Smooth muscle cell (in vitro differentiated cells): Measurements from ENCODE around the gene OR5B3. TPM values are rescaled to one million over a fixed set of nuclear protein-coding genes. Genes with fewer than 3 reads are reported as not detected.

Source experiments
- DNase-seq: peaks from one replicate; lab custom pipeline; 2025; ENCODE audit not compliant: unreplicated experiment; lab: John Stamatoyannopoulos, UW
- H2AFZ ChIP-seq: fragments of 200-600 bp; sonication (generic); 2 replicates; pipeline ENCODE4 v1.6.0; 2016; ENCODE audit warnings: antibody characterized with exemption, low read depth, mild to moderate bottlenecking
- H3F3A ChIP-seq: fragments of 200-600 bp; sonication (generic); 2 replicates; pipeline ENCODE4 v1.6.0; 2017; ENCODE audit warnings: antibody characterized with exemption, low read depth
- H3K27ac ChIP-seq: fragments of 200-600 bp; sonication (generic); 2 replicates; pipeline ENCODE4 v1.5.1; 2016; ENCODE audit warnings: low read depth, mild to moderate bottlenecking
- H3K27me3 ChIP-seq: fragments of 200-600 bp; sonication (generic); 2 replicates; pipeline ENCODE4 v1.6.1; 2016; ENCODE audit warnings: low read depth, mild to moderate bottlenecking
- H3K36me3 ChIP-seq: fragments of 200-600 bp; sonication (generic); 2 replicates; pipeline ENCODE4 v1.5.1; 2016; ENCODE audit warnings: low read depth
- H3K4me1 ChIP-seq: fragments of 200-600 bp; sonication (generic); 2 replicates; pipeline ENCODE4 v1.5.1; 2016; ENCODE audit warnings: low read depth
- H3K4me2 ChIP-seq: fragments of 200-600 bp; sonication (generic); 2 replicates; pipeline ENCODE4 v1.6.0; 2016; ENCODE audit warnings: mild to moderate bottlenecking
- H3K4me3 ChIP-seq: fragments of 200-600 bp; sonication (generic); 2 replicates; pipeline ENCODE4 v1.5.1; 2016; ENCODE audit warnings: mild to moderate bottlenecking
- H3K79me2 ChIP-seq: fragments of 200-600 bp; sonication (generic); 2 replicates; pipeline ENCODE4 v1.6.0; 2016; ENCODE audit warnings: low read depth, mild to moderate bottlenecking
- H3K9ac ChIP-seq: fragments of 200-600 bp; sonication (generic); 2 replicates; pipeline ENCODE4 v1.6.0; 2016; ENCODE audit warnings: low read depth
- H3K9me3 ChIP-seq: fragments of 200-600 bp; sonication (generic); replicated peaks from 2 replicates; pipeline ENCODE4 v1.5.1; 2016; ENCODE audit warnings: low read depth
- H4K20me1 ChIP-seq: fragments of 200-600 bp; sonication (generic); 2 replicates; pipeline ENCODE4 v1.6.0; 2016; ENCODE audit warnings: low read depth
- WGBS: methylation state at CpG from one replicate; pipeline ENCODE4 v1.1.7; 2016; ENCODE audit warnings: low lambda C conversion rate; 5-methylcytosine and 5-hydroxymethylcytosine counted together
- polyA plus RNA-seq: library from polyadenylated mRNA; unstranded; fragments of >200 nt; fragmentation: Nextera tagmentation; extraction: Ambion mirVana; gene quantifications from 2 replicates; pipeline ENCODE4 v1.2.1, GENCODE V29; 2016
- total RNA-seq: library from RNA; depleted of rRNA; stranded (reverse); fragments of >200 nt; gene quantifications from 2 replicates; pipeline ENCODE4 v1.2.3, GENCODE V29; 2014
- TF ChIP-seq, protein P1 (sequence below): fragments of 200-600 bp; sonication (generic); IDR thresholded peaks from 2 replicates; pipeline ENCODE4 v1.5.1; 2017; ENCODE audit warnings: borderline replicate concordance, mild to moderate bottlenecking, antibody characterized with exemption; ENCODE audit not compliant: insufficient read depth, poor library complexity, severe bottlenecking

The OR5B3 gene
- total RNA-seq (not detected in 2 replicates), polyA plus RNA-seq (not detected in 2 replicates)

DNA sequence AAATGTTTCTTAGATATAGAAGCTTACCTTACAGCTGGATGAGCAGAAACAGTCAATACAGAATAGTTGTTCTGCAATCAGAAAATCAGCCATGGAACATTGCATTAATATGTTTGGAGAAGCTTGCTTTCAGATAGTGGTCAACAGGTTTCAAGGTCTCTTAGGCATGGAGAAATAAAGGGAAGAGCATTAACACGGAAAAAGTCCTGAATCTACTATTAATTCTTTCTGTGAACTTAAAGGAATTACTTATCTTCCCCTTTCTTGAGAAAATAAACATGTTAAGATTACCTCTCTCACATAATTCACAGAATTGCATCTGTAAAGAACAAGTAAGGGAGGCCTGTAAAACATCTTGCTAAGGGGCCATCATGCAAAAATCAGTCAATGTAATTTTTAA, at the start of gene OR5B3:
Gene OR5B3 (minus strand): TSS at position 101 of the 400 bp plus-strand sequence. CDS start 3,465 bp downstream, outside the sequence.
- H3K4me3 ChIP-seq, result no peak within 1 kb of the TSS
- no peak within 1 kb of the TSS for H3K9ac ChIP-seq
- H3F3A ChIP-seq, result no peaks in the 10 kb centered on the region
- H3K27ac ChIP-seq, result no peak within 1 kb of the TSS
- DNase-seq, result no peak
- H3K79me2 ChIP-seq, result no peaks in the 10 kb centered on the region
- peaks cover 3% of the 10 kb centered on the region for H3K9me3 ChIP-seq
- H3K4me2 ChIP-seq, result no peak within 1 kb of the TSS
- H3K4me1 ChIP-seq, result no peaks in the 10 kb centered on the region
- TF ChIP-seq, protein P1, sequence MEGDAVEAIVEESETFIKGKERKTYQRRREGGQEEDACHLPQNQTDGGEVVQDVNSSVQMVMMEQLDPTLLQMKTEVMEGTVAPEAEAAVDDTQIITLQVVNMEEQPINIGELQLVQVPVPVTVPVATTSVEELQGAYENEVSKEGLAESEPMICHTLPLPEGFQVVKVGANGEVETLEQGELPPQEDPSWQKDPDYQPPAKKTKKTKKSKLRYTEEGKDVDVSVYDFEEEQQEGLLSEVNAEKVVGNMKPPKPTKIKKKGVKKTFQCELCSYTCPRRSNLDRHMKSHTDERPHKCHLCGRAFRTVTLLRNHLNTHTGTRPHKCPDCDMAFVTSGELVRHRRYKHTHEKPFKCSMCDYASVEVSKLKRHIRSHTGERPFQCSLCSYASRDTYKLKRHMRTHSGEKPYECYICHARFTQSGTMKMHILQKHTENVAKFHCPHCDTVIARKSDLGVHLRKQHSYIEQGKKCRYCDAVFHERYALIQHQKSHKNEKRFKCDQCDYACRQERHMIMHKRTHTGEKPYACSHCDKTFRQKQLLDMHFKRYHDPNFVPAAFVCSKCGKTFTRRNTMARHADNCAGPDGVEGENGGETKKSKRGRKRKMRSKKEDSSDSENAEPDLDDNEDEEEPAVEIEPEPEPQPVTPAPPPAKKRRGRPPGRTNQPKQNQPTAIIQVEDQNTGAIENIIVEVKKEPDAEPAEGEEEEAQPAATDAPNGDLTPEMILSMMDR, result no peak
- H3K36me3 ChIP-seq, result no peaks in the 10 kb centered on the region
- H2AFZ ChIP-seq, result no peak within 1 kb of the TSS
- H3K27me3 ChIP-seq, result no peaks in the 10 kb centered on the region
- H4K20me1 ChIP-seq, result no peaks in the 10 kb centered on the region
- WGBS, result 86% methylated on average over 1 of the region's 1 CpG

DNA sequence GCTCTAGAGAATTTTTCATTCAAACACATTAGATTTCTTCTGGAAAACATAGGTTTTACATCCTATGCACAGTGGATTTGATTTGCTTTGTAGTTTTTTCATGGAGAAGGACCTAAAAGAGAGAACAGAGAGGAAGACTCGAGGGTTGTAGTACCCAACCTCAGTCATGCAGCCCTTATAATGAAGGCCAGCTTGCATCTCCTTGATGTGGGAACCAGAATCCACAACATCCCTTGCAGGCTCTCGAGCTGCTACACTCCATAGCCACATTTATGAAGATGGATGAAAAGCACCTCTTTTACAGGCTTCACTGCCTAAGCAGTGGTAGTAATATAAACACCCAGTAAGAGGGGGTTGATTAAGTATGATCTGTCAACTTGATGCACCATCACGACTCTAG, 44.9 kb upstream of the OR5B3 start:
- no peaks in the 10 kb centered on the region for H4K20me1 ChIP-seq
- no peaks in the 10 kb centered on the region for H3K27me3 ChIP-seq
- 53% methylated on average over 3 of the region's 3 CpGs for WGBS
- no peaks in the 10 kb centered on the region for H3F3A ChIP-seq
- H3K9ac ChIP-seq, result no peak overlapping the region
- H2AFZ ChIP-seq, result no peak overlapping the region
- TF ChIP-seq, protein P1, result no peak
- no peak overlapping the region for H3K27ac ChIP-seq
- no peaks in the 10 kb centered on the region for H3K9me3 ChIP-seq
- no peak overlapping the region for H3K4me2 ChIP-seq
- H3K4me1 ChIP-seq, result no peaks in the 10 kb centered on the region
- no peak for DNase-seq
- H3K79me2 ChIP-seq, result no peaks in the 10 kb centered on the region
- H3K36me3 ChIP-seq, result no peaks in the 10 kb centered on the region
- H3K4me3 ChIP-seq, result no peak overlapping the region

GRCh38 chr11:58446294-58446693, 39.6 kb upstream of the OR5B3 start:
- Histone ChIP-seq H3K4me3 (no peak overlapping the region), H3K4me1 (no peaks in the 10 kb centered on the region), H3K27me3 (no peaks in the 10 kb centered on the region), H2AFZ (no peak overlapping the region), H4K20me1 (no peaks in the 10 kb centered on the region), H3K9me3 (no peaks in the 10 kb centered on the region), H3F3A (no peaks in the 10 kb centered on the region), H3K79me2 (no peaks in the 10 kb centered on the region), H3K36me3 (no peaks in the 10 kb centered on the region), H3K9ac (no peak overlapping the region), H3K27ac (no peak overlapping the region), H3K4me2 (no peak overlapping the region)
- TF ChIP-seq, protein P1, result no peak
- 93% methylated on average over 6 of the region's 6 CpGs for WGBS
- no peak for DNase-seq

DNA sequence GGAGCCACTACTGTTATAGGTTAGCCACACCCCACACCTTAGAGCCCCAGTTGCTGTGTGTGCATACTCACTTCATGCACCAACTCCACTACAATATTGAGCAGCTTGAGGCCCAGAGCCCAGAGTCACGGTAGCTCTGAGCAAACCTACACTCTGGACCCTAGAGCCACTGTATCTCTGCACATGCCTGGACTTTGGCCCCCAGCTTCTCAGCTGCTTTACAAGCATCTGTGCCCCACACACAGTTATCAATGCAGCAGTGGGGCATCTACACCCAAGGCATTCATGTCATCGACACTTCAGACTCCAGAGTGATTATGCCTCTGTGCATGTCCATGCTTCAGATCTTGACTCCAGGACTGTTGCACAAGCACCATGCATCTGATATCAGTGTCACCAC, 37.6 kb upstream of the OR5B3 start:
- Histone ChIP-seq H3K79me2 (no peaks in the 10 kb centered on the region), H2AFZ (no peak overlapping the region), H3K27ac (no peak overlapping the region), H3K9ac (no peak overlapping the region), H3K27me3 (no peaks in the 10 kb centered on the region), H3K4me2 (no peak overlapping the region), H3K9me3 (no peaks in the 10 kb centered on the region), H4K20me1 (no peaks in the 10 kb centered on the region), H3K36me3 (no peaks in the 10 kb centered on the region), H3K4me3 (no peak overlapping the region), H3F3A (no peaks in the 10 kb centered on the region), H3K4me1 (no peaks in the 10 kb centered on the region)
- 80% methylated on average over 2 of the region's 2 CpGs for WGBS
- DNase-seq, result no peak
- TF ChIP-seq, protein P1, result no peak
